Panc1 (cell line): Measurements from ENCODE around the gene NEK2.

Experiments
- CTCF ChIP-seq: fragments of 450-650 bp; IDR thresholded peaks from 2 replicates; pipeline ENCODE4 v1.5.1; 2017; ENCODE audit warnings: mild to moderate bottlenecking
- REST ChIP-seq, 2 experiments: IDR thresholded peaks; 2 replicates each; pipeline ENCODE4 v1.6.1; 2011 to 2012; ENCODE audit warnings: low read depth in 2 of 2, control low read depth in 1 of 2, low read length in 1 of 2, mild to moderate bottlenecking in 1 of 2, moderate library complexity in 1 of 2; ENCODE audit not compliant: insufficient read depth in 1 of 2

- TF ChIP-seq CTCF (peak; percentile 86), REST (IDR thresholded peaks at IDR 0.05; ENCODE audit: insufficient read depth in 1 of 2, low read depth in 2 of 2, low read length in 1 of 2) (no peak)
Measured at GRCh38 chr1:211680752-211681327, 5.4 kb upstream of the NEK2 start.
